NCI-H1694 treated with DMSO at 0.1 percent for 48 hours (cell line): ENCODE results near the gene ETV6.
A peak's percentile ranks its signal among the peaks of the same experiment; 100 is the strongest.
"Not testable (repeated sequence)": the region's sequence is repeated elsewhere in the genome, so short reads cannot be mapped to it uniquely, and the experiment has no call there.

Experiments used
- DNase-seq: peaks from one replicate; lab custom pipeline; 2025; lab: John Stamatoyannopoulos, UW

The ETV6 gene

GRCh38 chr12:11669348-11669747, 19.9 kb downstream of the ETV6 start:
- no peak for DNase-seq

GRCh38 chr12:11672256-11673191, 23.1 kb downstream of the ETV6 start:
- DNase-seq: peak; percentile 63

GRCh38 chr12:11673666-11674461, 24.4 kb downstream of the ETV6 start:
- DNase-seq: no peak

GRCh38 chr12:11674894-11675390, 25.5 kb downstream of the ETV6 start:
- no peak for DNase-seq

GRCh38 chr12:11676052-11676451, 26.6 kb downstream of the ETV6 start:
- DNase-seq: no peak

GRCh38 chr12:11677093-11677492, 27.6 kb downstream of the ETV6 start:
- DNase-seq: no peak

- no peak for DNase-seq
Observed at GRCh38 chr12:11677752-11678151, 28.3 kb downstream of the ETV6 start.

GRCh38 chr12:11678781-11679180, 29.3 kb downstream of the ETV6 start:
- DNase-seq: no peak

GRCh38 chr12:11681207-11681606, 31.7 kb downstream of the ETV6 start:
- no peak for DNase-seq

GRCh38 chr12:11681695-11682094, 32.2 kb downstream of the ETV6 start:
- DNase-seq: not testable (repeated sequence)

- DNase-seq: no peak
Observed at GRCh38 chr12:11684393-11684792, 34.9 kb downstream of the ETV6 start.

- DNase-seq: no peak
Observed at GRCh38 chr12:11684811-11685210, 35.3 kb downstream of the ETV6 start.

GRCh38 chr12:11685316-11685715, 35.8 kb downstream of the ETV6 start:
- DNase-seq: no peak

GRCh38 chr12:11685716-11686115, 36.2 kb downstream of the ETV6 start:
- no peak for DNase-seq

GRCh38 chr12:11686120-11686519, 36.6 kb downstream of the ETV6 start:
- DNase-seq: no peak

- no peak for DNase-seq
Observed at GRCh38 chr12:11687528-11687927, 38.1 kb downstream of the ETV6 start.

- no peak for DNase-seq
Observed at GRCh38 chr12:11688379-11688778, 38.9 kb downstream of the ETV6 start.

GRCh38 chr12:11688831-11689230, 39.4 kb downstream of the ETV6 start:
- no peak for DNase-seq

GRCh38 chr12:11689591-11690186, 40.2 kb downstream of the ETV6 start:
- no peak for DNase-seq

- DNase-seq: no peak
Observed at GRCh38 chr12:11693067-11693466, 43.6 kb downstream of the ETV6 start.

- peak; percentile 36 for DNase-seq
Observed at GRCh38 chr12:11693601-11694000, 44.1 kb downstream of the ETV6 start.

- no peak for DNase-seq
Observed at GRCh38 chr12:11694528-11694927, 45.1 kb downstream of the ETV6 start.
